IMR-90 (cell line): ENCODE measurements around the gene IL24.

ENCODE experiments used
- CEBPB ChIP-seq: IDR thresholded peaks from 2 replicates; pipeline ENCODE4 v1.6.1; 2012; ENCODE audit warnings: low read depth, low read length, improper control_type of control experiment
- MAFK ChIP-seq: IDR thresholded peaks from 2 replicates; pipeline ENCODE4 v1.6.1; 2012; ENCODE audit warnings: low read depth, low read length, improper control_type of control experiment
- MAZ ChIP-seq: IDR thresholded peaks from 2 replicates; pipeline ENCODE4 v1.6.1; 2012; ENCODE audit warnings: low read depth, mild to moderate bottlenecking, low read length, improper control_type of control experiment, moderate library complexity, borderline replicate concordance
- NFE2L2 ChIP-seq: fragments of 150-350 bp; IDR thresholded peaks from 2 replicates; pipeline ENCODE4 v1.6.1; 2016; ENCODE audit warnings: low read depth, mild to moderate bottlenecking, low read length
- POLR2A ChIP-seq: IDR thresholded peaks from 2 replicates; pipeline ENCODE4 v1.6.1; 2012; ENCODE audit warnings: mild to moderate bottlenecking, low read depth, low read length
- RAD21 ChIP-seq: IDR thresholded peaks from 2 replicates; pipeline ENCODE4 v1.6.1; 2012; ENCODE audit warnings: low read length, improper control_type of control experiment
- RFX5 ChIP-seq: IDR thresholded peaks from 2 replicates; pipeline ENCODE4 v1.8.0; 2012; ENCODE audit warnings: low read depth, mild to moderate bottlenecking, low read length, moderate library complexity
- SMC3 ChIP-seq: fragments of 150-350 bp; IDR thresholded peaks from 2 replicates; pipeline ENCODE4 v1.6.1; 2016; ENCODE audit warnings: low read depth, mild to moderate bottlenecking, antibody characterized with exemption, low read length, moderate library complexity
- USF2 ChIP-seq: fragments of 150-350 bp; IDR thresholded peaks from 2 replicates; pipeline ENCODE4 v1.6.1; 2017; ENCODE audit warnings: mild to moderate bottlenecking, antibody characterized with exemption, low read length, low read depth
- TF ChIP-seq, protein P1 (sequence below): conservative IDR thresholded peaks from 2 replicates; pipeline ENCODE4 v1.5.1; 2012; ENCODE audit warnings: mild to moderate bottlenecking, low read depth, low read length, improper control_type of control experiment

- TF ChIP-seq, protein P1, sequence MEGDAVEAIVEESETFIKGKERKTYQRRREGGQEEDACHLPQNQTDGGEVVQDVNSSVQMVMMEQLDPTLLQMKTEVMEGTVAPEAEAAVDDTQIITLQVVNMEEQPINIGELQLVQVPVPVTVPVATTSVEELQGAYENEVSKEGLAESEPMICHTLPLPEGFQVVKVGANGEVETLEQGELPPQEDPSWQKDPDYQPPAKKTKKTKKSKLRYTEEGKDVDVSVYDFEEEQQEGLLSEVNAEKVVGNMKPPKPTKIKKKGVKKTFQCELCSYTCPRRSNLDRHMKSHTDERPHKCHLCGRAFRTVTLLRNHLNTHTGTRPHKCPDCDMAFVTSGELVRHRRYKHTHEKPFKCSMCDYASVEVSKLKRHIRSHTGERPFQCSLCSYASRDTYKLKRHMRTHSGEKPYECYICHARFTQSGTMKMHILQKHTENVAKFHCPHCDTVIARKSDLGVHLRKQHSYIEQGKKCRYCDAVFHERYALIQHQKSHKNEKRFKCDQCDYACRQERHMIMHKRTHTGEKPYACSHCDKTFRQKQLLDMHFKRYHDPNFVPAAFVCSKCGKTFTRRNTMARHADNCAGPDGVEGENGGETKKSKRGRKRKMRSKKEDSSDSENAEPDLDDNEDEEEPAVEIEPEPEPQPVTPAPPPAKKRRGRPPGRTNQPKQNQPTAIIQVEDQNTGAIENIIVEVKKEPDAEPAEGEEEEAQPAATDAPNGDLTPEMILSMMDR: no peak
- TF ChIP-seq USF2: no peak
- TF ChIP-seq RFX5: no peak
- TF ChIP-seq POLR2A: no peak
- no peak for TF ChIP-seq SMC3
- no peak for TF ChIP-seq CEBPB
- no peak for TF ChIP-seq NFE2L2
- TF ChIP-seq MAFK: no peak
- no peak for TF ChIP-seq RAD21
- TF ChIP-seq MAZ: no peak
Observed at GRCh38 chr1:206863266-206863665, 34.0 kb upstream of the IL24 start.
